IMR-90 (cell line): ENCODE measurements around the gene SLC29A2. TPM values are rescaled to one million over a fixed set of nuclear protein-coding genes. Genes with fewer than 3 reads are reported as not detected.

Experiments
- ATAC-seq: fragments of 200-7000 bp; cut with Tn5 transposase; 2 replicates; pipeline ENCODE4 v1.9.1; 2020; ENCODE audit warnings: low read depth, mild to moderate bottlenecking, moderate library complexity
- BruUV-seq: library from RNA; stranded (reverse); fragments of 400-500 nt; replicated peaks from 2 replicates; lab custom pipeline; 2021; lab: Mats Ljungman, UMichigan
- CTCF ChIA-PET: fragments of 300-600 bp; formaldehyde crosslinking; extraction: SDS; loops from one replicate; lab custom pipeline; 2021; ENCODE audit warnings: antibody characterized with exemption; lab: Yijun Ruan, JAX
- POLR2A ChIA-PET: fragments of 300-600 bp; sonication (Branson Sonifier 250); formaldehyde crosslinking; loops from one replicate; lab custom pipeline; 2022; ENCODE audit warnings: antibody characterized with exemption; ENCODE audit not compliant: unreplicated experiment; lab: Charles Lee
- DNase-seq: peaks from one replicate; pipeline ENCODE4 v3.0.0; 2013
- H2AFZ ChIP-seq: replicated peaks from 2 replicates; pipeline ENCODE3; 2013; ENCODE audit warnings: low read length, mild to moderate bottlenecking; ENCODE audit not compliant: poor library complexity
- H2AK5ac ChIP-seq: 2 replicates; pipeline ENCODE4 v1.6.1; 2013; ENCODE audit warnings: low read depth, low read length, inconsistent platforms
- H2AK9ac ChIP-seq: replicated peaks from 2 replicates; pipeline ENCODE3; 2013; ENCODE audit warnings: mild to moderate bottlenecking, low read depth, low read length, moderate library complexity; ENCODE audit not compliant: poor library complexity
- H2BK120ac ChIP-seq: 2 replicates; pipeline ENCODE4 v1.6.1; 2013; ENCODE audit warnings: low read depth, low read length, inconsistent platforms
- H2BK15ac ChIP-seq: 3 replicates; pipeline ENCODE4 v1.6.1; 2013; ENCODE audit warnings: low read depth, low read length, inconsistent platforms
- H2BK20ac ChIP-seq: 2 replicates; pipeline ENCODE4 v1.6.1; 2013; ENCODE audit warnings: low read depth, mild to moderate bottlenecking, inconsistent platforms, low read length, moderate library complexity
- H2BK5ac ChIP-seq: 2 replicates; pipeline ENCODE4 v1.6.1; 2013; ENCODE audit warnings: mild to moderate bottlenecking, low read depth, low read length, inconsistent platforms; ENCODE audit not compliant: poor library complexity, severe bottlenecking
- H3K14ac ChIP-seq: replicated peaks from 2 replicates; pipeline ENCODE4 v1.6.1; 2013; ENCODE audit warnings: low read depth, low read length, inconsistent platforms
- H3K18ac ChIP-seq: 2 replicates; pipeline ENCODE4 v1.6.1; 2013; ENCODE audit warnings: low read depth, low read length, control low read depth
- H3K23ac ChIP-seq: 2 replicates; pipeline ENCODE4 v1.6.1; 2013; ENCODE audit warnings: low read depth, low read length, inconsistent platforms
- H3K27ac ChIP-seq: 2 replicates; pipeline ENCODE4 v1.5.1; 2013; ENCODE audit warnings: mild to moderate bottlenecking, control low read depth, low read length; ENCODE audit not compliant: insufficient read depth
- H3K27me3 ChIP-seq: 2 replicates; pipeline ENCODE4 v1.6.1; 2013; ENCODE audit warnings: low read length; ENCODE audit not compliant: control insufficient read depth, insufficient read depth
- H3K36me3 ChIP-seq: 2 replicates; pipeline ENCODE4 v1.6.1; 2013; ENCODE audit warnings: low read length, mixed read lengths; ENCODE audit not compliant: control insufficient read depth, insufficient read depth
- H3K4ac ChIP-seq: 2 replicates; pipeline ENCODE4 v1.6.1; 2013; ENCODE audit warnings: low read depth, low read length, inconsistent platforms
- H3K4me1 ChIP-seq: 2 replicates; pipeline ENCODE4 v1.6.1; 2013; ENCODE audit warnings: low read length, mixed read lengths; ENCODE audit not compliant: control insufficient read depth, insufficient read depth
- H3K4me2 ChIP-seq: 2 replicates; pipeline ENCODE4 v1.6.1; 2013; ENCODE audit warnings: low read depth, mild to moderate bottlenecking, control low read depth, low read length, moderate library complexity
- H3K4me3 ChIP-seq: 2 replicates; pipeline ENCODE4 v1.5.1; 2013; ENCODE audit warnings: low read depth, mild to moderate bottlenecking, control low read depth, low read length, moderate library complexity; ENCODE audit not compliant: insufficient read depth
- H3K56ac ChIP-seq: 2 replicates; pipeline ENCODE4 v1.6.1; 2013; ENCODE audit warnings: low read length, inconsistent platforms; ENCODE audit not compliant: insufficient read depth; ENCODE audit errors: extremely low read depth
- H3K79me1 ChIP-seq, 2 experiments: 2 replicates each; pipeline ENCODE4 v1.6.1; 2013; ENCODE audit warnings: low read length in 2 of 2, inconsistent platforms in 1 of 2, low read depth in 1 of 2
- H3K9ac ChIP-seq: 2 replicates; pipeline ENCODE4 v1.6.1; 2013; ENCODE audit warnings: low read depth, low read length, control low read depth
- H3K9me1 ChIP-seq: 2 replicates; pipeline ENCODE4 v1.6.1; 2013; ENCODE audit warnings: low read length, inconsistent platforms; ENCODE audit not compliant: insufficient read depth
- H3K9me3 ChIP-seq: 2 replicates; pipeline ENCODE4 v1.6.1; 2013; ENCODE audit warnings: low read length; ENCODE audit not compliant: control insufficient read depth, insufficient read depth
- H4K20me1 ChIP-seq: 2 replicates; pipeline ENCODE4 v1.6.1; 2013; ENCODE audit warnings: low read length, inconsistent platforms; ENCODE audit not compliant: insufficient read depth
- H4K5ac ChIP-seq: 2 replicates; pipeline ENCODE4 v1.6.1; 2013; ENCODE audit warnings: mild to moderate bottlenecking, low read depth, low read length, control low read depth
- H4K8ac ChIP-seq, 2 experiments: 2 replicates each; pipeline ENCODE4 v1.6.1; 2013; ENCODE audit warnings: low read depth in 2 of 2, low read length in 2 of 2, control low read depth in 1 of 2, inconsistent platforms in 1 of 2
- H4K91ac ChIP-seq: 2 replicates; pipeline ENCODE4 v1.6.1; 2013; ENCODE audit warnings: low read depth, low read length, inconsistent platforms; ENCODE audit not compliant: insufficient read depth
- FOS ChIP-seq: fragments of 150-350 bp; IDR thresholded peaks from 2 replicates; pipeline ENCODE4 v1.6.1; 2016; ENCODE audit warnings: low read depth, low read length
- NFE2L2 ChIP-seq: fragments of 150-350 bp; IDR thresholded peaks from 2 replicates; pipeline ENCODE4 v1.6.1; 2016; ENCODE audit warnings: low read depth, mild to moderate bottlenecking, low read length
- WGBS, 2 experiments: methylation state at CpG; one replicate each; pipeline versions ENCODE4 v1.1.5 to v1.1.7; 2013; ENCODE audit warnings: missing lambda C conversion rate in 2 of 2; ENCODE audit not compliant: insufficient read length in 1 of 2; ENCODE audit errors: extremely low coverage in 2 of 2; 5-methylcytosine and 5-hydroxymethylcytosine counted together
- dilution Hi-C: fragments of 300-500 bp; cut with HindIII; formaldehyde crosslinking; loops from one replicate; pipeline ENCODE4 v1.14.3; 2018; ENCODE audit warnings: low sequenced_read_pairs; ENCODE audit not compliant: unreplicated experiment
- in situ Hi-C: fragments of 300-500 bp; cut with MboI; formaldehyde crosslinking; loops from 3 replicates; pipeline ENCODE4 v1.14.3; 2019; ENCODE audit warnings: low sequenced_read_pairs, inconsistent platforms, mixed read lengths
- intact Hi-C: fragments of 100-400 bp; cut with micrococcal nuclease; formaldehyde crosslinking; loops from 2 replicates; pipeline ENCODE4 v1.10.0; 2022
- polyA plus RNA-seq, 3 experiments: library from polyadenylated mRNA; depleted of rRNA; stranded (reverse); fragments of >200 nt; gene quantifications; 2 replicates each; pipeline ENCODE4 v1.2.3, GENCODE V29; 2012; ENCODE audit warnings: low replicate concordance in 1 of 3
- total RNA-seq: library from RNA; depleted of rRNA; stranded (reverse); fragments of >200 nt; gene quantifications from 2 replicates; pipeline ENCODE4 v1.2.3, GENCODE V29; 2012

Gene SLC29A2
- total and polyA plus RNA-seq, 2 of the 4 experiments (the other 2 are of a cell fraction): under 0.01 to 1.2 TPM

GRCh38 chr11:66418986-66419308 is 47.4 kb upstream of the SLC29A2 start:
- H4K5ac ChIP-seq: no peak overlapping the region
- in situ Hi-C loops: no loop called here
- POLR2A ChIA-PET: no interaction called here
- H3K4ac ChIP-seq: no peak overlapping the region
- CTCF ChIA-PET: no interaction called here
- peaks cover 6% of the 10 kb centered on the region for H3K27me3 ChIP-seq
- H3K4me1 ChIP-seq: peaks cover 3% of the 10 kb centered on the region; the same call in 1 of the 2 replicates
- peaks cover 28% of the 10 kb centered on the region for H3K9me1 ChIP-seq
- dilution Hi-C loops: no loop called here
- no CpG with 5 or more reads among the region's 3 CpGs for WGBS, 2 experiments
- H2BK15ac ChIP-seq: no peak overlapping the region
- DNase-seq: no peak
- no peak overlapping the region for H3K18ac ChIP-seq
- no peak overlapping the region for H3K14ac ChIP-seq
- no peak overlapping the region for H3K23ac ChIP-seq
- H2BK120ac ChIP-seq: no peak overlapping the region
- intact Hi-C loops: no loop called here
- TF ChIP-seq NFE2L2 (no peak), FOS (no peak)
- H3K4me2 ChIP-seq: no peak overlapping the region
- H3K79me1 ChIP-seq: peaks cover 0 to 31% of the 10 kb centered on the region in 2 experiments; a peak in 2 of 4 replicates
- peak overlapping the region; percentile 14 for H2AFZ ChIP-seq
- no peaks in the 10 kb centered on the region for H3K9me3 ChIP-seq
- H4K20me1 ChIP-seq: peaks cover 52% of the 10 kb centered on the region
- no TSS peak for BruUV-seq
- no peak overlapping the region for H2BK5ac ChIP-seq
- no peak overlapping the region for H4K91ac ChIP-seq
- H4K8ac ChIP-seq: no peak overlapping the region
- no peak overlapping the region for H2AK5ac ChIP-seq
- no peak overlapping the region for H3K27ac ChIP-seq
- H3K4me3 ChIP-seq: no peak overlapping the region
- no peak for ATAC-seq
- no peak overlapping the region for H3K56ac ChIP-seq
- H3K36me3 ChIP-seq: peaks cover 1% of the 10 kb centered on the region; the same call in 1 of the 2 replicates
- H2AK9ac ChIP-seq: no peak overlapping the region
- no peak overlapping the region for H3K9ac ChIP-seq
- no peak overlapping the region for H2BK20ac ChIP-seq
